ENCODE measurements around the gene CST3.

CST3 gene

DNA sequence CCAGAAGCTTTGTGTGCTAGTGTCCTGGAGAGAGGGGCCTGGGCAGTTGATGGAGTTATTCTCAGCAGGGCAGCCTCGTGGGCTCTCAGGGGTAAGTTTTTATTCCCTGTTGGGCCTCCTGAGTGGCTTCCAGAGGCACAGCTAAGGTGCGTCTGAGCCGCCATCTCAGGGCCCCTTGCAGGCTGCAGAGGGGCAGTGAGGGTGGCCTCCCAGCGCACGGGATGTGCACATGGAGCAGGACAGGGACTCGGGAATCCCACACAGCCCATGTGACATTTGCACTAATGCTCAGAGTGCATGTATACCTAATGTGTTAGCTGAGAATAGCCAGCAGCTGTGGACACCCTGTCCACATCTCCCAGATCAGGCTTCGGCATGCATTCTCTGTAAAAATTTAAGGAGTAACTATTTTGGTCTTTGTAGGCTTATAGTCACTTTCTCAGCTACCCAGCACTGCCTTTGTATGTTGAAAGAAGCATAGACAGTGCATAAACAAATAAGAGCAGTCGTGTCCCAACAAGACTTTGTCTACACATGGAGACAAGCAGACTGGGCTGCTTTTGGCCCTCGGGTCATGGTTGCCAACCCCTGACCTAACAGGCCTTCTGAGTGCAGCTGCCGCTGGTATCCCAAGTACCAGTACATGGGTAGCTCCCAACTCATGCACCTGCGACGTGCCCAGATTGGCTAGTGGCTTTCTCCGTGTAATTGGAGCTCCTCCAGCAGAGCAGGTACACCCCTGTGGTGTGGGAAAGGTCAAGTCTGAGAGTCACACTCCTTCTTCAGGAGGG, 50.8 kb downstream of the CST3 start:
- no peak for ATAC-seq
- H3K36me3 Mint-ChIP-seq = peaks cover 4% of the 10 kb centered on the region

DNA sequence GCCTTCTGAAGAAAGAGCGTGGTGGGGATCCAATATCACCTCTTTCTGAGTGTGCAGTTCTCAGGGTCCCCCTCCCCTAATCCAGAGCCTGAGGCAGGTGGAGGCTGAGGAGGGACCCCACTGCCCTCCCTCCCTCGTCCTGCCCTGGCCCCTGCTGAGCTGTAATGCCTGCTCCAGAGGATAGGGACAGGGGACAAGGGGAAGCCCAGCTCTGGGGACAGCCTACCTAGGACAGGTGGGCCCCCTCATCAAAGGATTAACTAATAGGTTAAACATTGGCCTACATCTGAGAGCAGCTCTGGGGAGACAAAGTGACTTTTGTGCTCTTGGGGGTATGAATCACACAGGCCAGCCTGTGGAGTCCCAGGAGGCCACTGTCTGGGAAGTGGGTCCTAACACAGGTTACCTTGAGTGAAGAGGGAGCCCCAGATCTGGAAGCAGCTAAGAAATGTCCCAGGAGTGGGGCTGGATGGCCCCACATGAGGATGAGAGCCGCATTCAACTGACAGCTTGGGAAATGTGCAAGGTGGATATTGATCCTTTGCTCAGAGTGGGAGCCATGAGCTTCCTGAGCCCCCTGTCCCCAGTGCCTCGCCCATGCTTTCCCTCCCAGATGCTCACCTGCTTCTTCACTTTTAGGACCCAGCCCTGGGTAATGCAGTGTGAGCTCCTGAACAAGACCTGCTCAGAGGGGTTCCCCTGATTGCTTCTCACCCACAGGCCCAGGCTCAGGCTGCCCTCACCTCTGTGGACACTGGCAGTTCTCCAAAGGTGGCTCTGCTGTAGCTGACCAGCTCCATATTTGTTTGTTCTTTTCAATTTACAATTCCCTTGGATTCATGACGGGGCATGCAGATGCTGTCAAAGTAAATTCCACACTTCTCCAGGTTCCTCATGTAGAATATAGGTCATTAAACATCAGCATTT, 51.7 kb downstream of the CST3 start:
- Mint-ChIP-seq H3K36me3 (peaks cover 4% of the 10 kb centered on the region), H3K4me3 (no peak overlapping the region), H3K27ac (no peak overlapping the region), H3K9me3 (peaks cover 1% of the 10 kb centered on the region), H3K4me1 (no peaks in the 10 kb centered on the region)
- peak; percentile 16 for ATAC-seq
- DNase-seq (ENCODE audit: low spot score in 2 of 2) = no peak

More for the DNA sequence above, 50.8 kb downstream of the CST3 start:
- Mint-ChIP-seq H3K4me1 (no peaks in the 10 kb centered on the region), H3K4me3 (no peak overlapping the region), H3K9me3 (no peaks in the 10 kb centered on the region), H3K27ac (no peak overlapping the region)
- DNase-seq (ENCODE audit: low spot score in 2 of 2) = no peak

DNA sequence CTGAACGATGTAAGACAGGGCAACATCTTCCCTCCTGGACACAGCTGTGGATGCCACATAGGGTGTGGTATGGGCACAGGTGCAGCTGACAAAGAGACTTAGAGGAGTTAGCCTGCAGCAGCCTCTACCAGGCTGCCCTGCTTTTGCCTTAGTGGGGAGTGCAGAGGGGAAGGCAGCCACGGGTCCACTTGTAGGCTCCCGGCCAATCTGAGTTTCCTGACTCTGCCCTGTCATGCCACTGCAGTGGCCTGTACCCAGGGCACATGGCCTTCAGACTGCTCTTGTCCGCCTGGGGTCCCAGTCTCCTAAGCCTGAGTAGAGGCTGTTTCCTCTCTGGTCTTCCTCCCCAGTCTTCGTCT, 52.3 kb downstream of the CST3 start:
- Mint-ChIP-seq H3K36me3 (peaks cover 4% of the 10 kb centered on the region), H3K9me3 (peaks cover 2% of the 10 kb centered on the region), H3K27ac (no peak overlapping the region), H3K4me1 (no peaks in the 10 kb centered on the region), H3K4me3 (no peak overlapping the region)
- peak; percentile 21 for ATAC-seq
- DNase-seq (ENCODE audit: low spot score in 2 of 2) = no peak

DNA sequence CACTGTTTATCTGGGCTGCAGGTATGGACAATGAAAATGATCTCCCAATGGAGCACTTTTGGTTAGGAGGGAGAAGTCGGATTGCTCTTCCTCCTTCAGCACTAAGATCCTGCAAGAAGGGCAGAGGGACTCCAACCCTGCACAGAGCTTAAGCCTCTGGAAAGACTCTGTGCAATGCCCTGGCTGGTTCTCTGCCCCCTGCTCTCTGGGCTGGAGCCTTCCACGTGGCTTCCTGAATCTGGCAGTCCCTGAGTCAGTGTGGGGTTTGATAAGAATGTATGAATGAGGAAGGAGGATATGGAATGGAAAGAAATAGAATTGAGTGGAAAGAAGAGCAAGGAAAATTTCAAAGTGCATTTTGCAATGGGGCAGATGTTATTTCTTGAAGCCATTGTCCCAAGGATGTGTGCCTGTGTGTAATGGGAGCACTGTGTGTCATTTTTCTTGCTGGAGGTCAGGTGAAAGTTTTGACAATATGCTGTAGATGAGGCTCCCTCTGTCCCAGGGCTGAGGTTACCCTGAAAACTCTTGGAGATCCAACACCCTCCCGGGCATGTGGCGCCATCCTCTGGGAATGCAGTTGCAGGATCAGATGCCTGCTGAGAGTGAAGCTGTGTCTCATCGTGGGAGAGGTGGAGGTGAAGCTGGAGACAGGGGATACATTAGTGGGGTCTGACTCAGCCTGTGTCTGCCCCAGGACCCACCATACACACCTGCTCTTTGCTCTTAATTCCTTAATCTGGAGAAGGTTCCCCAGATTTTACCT, 53.1 kb downstream of the CST3 start:
- ATAC-seq (no peak), DNase-seq (ENCODE audit: low spot score in 2 of 2) (no peak)
- H3K4me3 Mint-ChIP-seq = no peak overlapping the region
- H3K9me3 Mint-ChIP-seq = peaks cover 2% of the 10 kb centered on the region
- H3K4me1 Mint-ChIP-seq = no peaks in the 10 kb centered on the region
- peaks cover 4% of the 10 kb centered on the region for H3K36me3 Mint-ChIP-seq
- H3K27ac Mint-ChIP-seq = no peak overlapping the region

Data from stimulated activated effector memory CD8-positive, alpha-beta T cell treated with anti-CD3 and anti-CD28 coated beads, Interleukin-12 subunit alpha, Interleukin-12 subunit beta, amount 100 ng/mL, for 72 hours (primary cell).